Right forelimb (tissue), 1 donor: Measurements from ENCODE around the gene PACSIN3.
"Not testable (repeated sequence)": the region's sequence is repeated elsewhere in the genome, so short reads cannot be mapped to it uniquely, and the experiment has no call there.

ENCODE experiments used
- DNase-seq: peaks from one replicate; pipeline ENCODE4 v3.0.0-alpha.2; 2018

PACSIN3 gene

GRCh38 chr11:47186076-47186699, at the start of gene PACSIN3:
PACSIN3 (minus strand) TSS chr11:47186434; CDS start chr11:47182727, 3,707 bp downstream.
- peak; percentile 76 for DNase-seq

- DNase-seq: no peak
These were observed 48.9 kb upstream of the PACSIN3 start for GRCh38 chr11:47235163-47235562.

- no peak for DNase-seq
These were observed 48.5 kb upstream of the PACSIN3 start for GRCh38 chr11:47234669-47235100.

GRCh38 chr11:47233989-47234668, 47.9 kb upstream of the PACSIN3 start:
- no peak for DNase-seq

GRCh38 chr11:47233051-47233450, 46.8 kb upstream of the PACSIN3 start:
- DNase-seq: no peak

- no peak for DNase-seq
These were observed 42.9 kb upstream of the PACSIN3 start for GRCh38 chr11:47229161-47229560.

- no peak for DNase-seq
These were observed 39.5 kb upstream of the PACSIN3 start for GRCh38 chr11:47225552-47226400.

- no peak for DNase-seq
These were observed 36.5 kb upstream of the PACSIN3 start for GRCh38 chr11:47222696-47223095.

GRCh38 chr11:47220401-47220821, 34.2 kb upstream of the PACSIN3 start:
- DNase-seq: no peak

GRCh38 chr11:47216121-47216798, 30.0 kb upstream of the PACSIN3 start:
- DNase-seq: peak; percentile 79

- DNase-seq: no peak
These were observed 29.2 kb upstream of the PACSIN3 start for GRCh38 chr11:47215366-47215910.

- DNase-seq: peak; percentile 86
These were observed 27.8 kb upstream of the PACSIN3 start for GRCh38 chr11:47213950-47214565.

- no peak for DNase-seq
These were observed 26.7 kb upstream of the PACSIN3 start for GRCh38 chr11:47212938-47213337.

GRCh38 chr11:47208628-47209027, 22.4 kb upstream of the PACSIN3 start:
- DNase-seq: no peak

- not testable (repeated sequence) for DNase-seq
These were observed 21.8 kb upstream of the PACSIN3 start for GRCh38 chr11:47208008-47208552.

GRCh38 chr11:47207459-47207858, 21.2 kb upstream of the PACSIN3 start:
- no peak for DNase-seq

- DNase-seq: not testable (repeated sequence)
These were observed 20.3 kb upstream of the PACSIN3 start for GRCh38 chr11:47206577-47206976.

GRCh38 chr11:47204637-47204989, 18.4 kb upstream of the PACSIN3 start:
- no peak for DNase-seq

GRCh38 chr11:47202576-47202975, 16.3 kb upstream of the PACSIN3 start:
- DNase-seq: no peak

- no peak for DNase-seq
These were observed 14.8 kb upstream of the PACSIN3 start for GRCh38 chr11:47201015-47201414.

GRCh38 chr11:47198161-47198560, 11.9 kb upstream of the PACSIN3 start:
- DNase-seq: not testable (repeated sequence)

GRCh38 chr11:47192111-47192510, 5.9 kb upstream of the PACSIN3 start:
- no peak for DNase-seq
